HCT116 (cell line): ENCODE data around the gene C10orf95. TPM values are rescaled to one million over a fixed set of nuclear protein-coding genes. Genes with fewer than 3 reads are reported as not detected.

ENCODE experiments used
- ATAC-seq: fragments of 200-7000 bp; cut with Tn5 transposase; 2 replicates; pipeline ENCODE4 v1.9.1; 2020; ENCODE audit warnings: mild to moderate bottlenecking, moderate library complexity
- BruUV-seq: library from RNA; stranded (reverse); fragments of 400-500 nt; replicated peaks from 2 replicates; lab custom pipeline; 2021; lab: Mats Ljungman, UMichigan
- CTCF ChIA-PET: fragments of 300-600 bp; sonication (Branson Sonifier 250); formaldehyde crosslinking; loops from one replicate; lab custom pipeline; 2021; ENCODE audit warnings: antibody characterized with exemption; lab: Charles Lee
- POLR2A ChIA-PET: fragments of 300-600, 350-600 bp; sonication (Branson Sonifier 250); formaldehyde crosslinking; loops from one replicate; lab custom pipeline; 2021; ENCODE audit warnings: antibody characterized with exemption; lab: Charles Lee
- RAD21 ChIA-PET, 2 experiments: fragments of 300-600 bp; sonication (Branson Sonifier 250); formaldehyde crosslinking; loops; one replicate each; lab custom pipeline; 2023; ENCODE audit warnings: low total read pairs in 2 of 2; ENCODE audit not compliant: uncharacterized antibody in 2 of 2, unreplicated experiment in 2 of 2, low non-redundant PET in 1 of 2; lab: Charles Lee
- DNase-seq: peaks from one replicate; pipeline ENCODE4 v3.0.0-alpha.2; 2010; ENCODE audit warnings: low read depth, low spot score
- H2AFZ ChIP-seq: fragments of 200-600 bp; shearing (Covaris generic), sonication (generic); 2 replicates; pipeline ENCODE4 v1.6.1; 2017; ENCODE audit warnings: low read depth, mixed run types, mixed read lengths, antibody characterized with exemption, low read length; ENCODE audit not compliant: poor library complexity, severe bottlenecking
- H3K27ac ChIP-seq: 2 replicates; pipeline ENCODE4 v1.5.1; 2012; ENCODE audit warnings: low read depth, low read length
- H3K27me3 ChIP-seq: fragments of 200-600 bp; sonication (generic); 2 replicates; pipeline ENCODE4 v1.6.1; 2016; ENCODE audit warnings: mixed run types, low read length, mixed read lengths; ENCODE audit not compliant: insufficient read depth
- H3K36me3 ChIP-seq, 2 experiments: fragments of 200-500 bp in 1 of 2; fragments of 200-600 bp in 1 of 2; sonication (Bioruptor generic) in 1 of 2; sonication (generic) in 1 of 2; 2 replicates each; pipeline versions ENCODE4 v1.5.1 to v1.6.1; 2014 to 2016; ENCODE audit warnings: low read length in 2 of 2, inconsistent platforms in 1 of 2, mixed read lengths in 1 of 2, mixed run types in 1 of 2; ENCODE audit not compliant: insufficient read depth in 2 of 2, control insufficient read depth in 1 of 2
- H3K4me1 ChIP-seq, 2 experiments: fragments of 200-600 bp in 1 of 2; sonication (generic) in 1 of 2; 2 replicates each; pipeline versions ENCODE4 v1.5.1 to v1.6.1; 2012 to 2017; ENCODE audit warnings: low read length in 2 of 2, inconsistent platforms in 1 of 2, mild to moderate bottlenecking in 1 of 2, mixed read lengths in 1 of 2, mixed run types in 1 of 2, moderate library complexity in 1 of 2; ENCODE audit not compliant: insufficient read depth in 2 of 2, control insufficient read depth in 1 of 2
- H3K4me2 ChIP-seq: fragments of 200-600 bp; sonication (generic); 2 replicates; pipeline ENCODE4 v1.6.1; 2017; ENCODE audit warnings: mixed run types, low read length, mixed read lengths
- H3K4me3 ChIP-seq, 2 experiments: fragments of 200-600 bp in 1 of 2; sonication (generic) in 1 of 2; replicated peaks in 1 of 2; 2 replicates each; pipeline ENCODE4 v1.5.1; 2011 to 2016; ENCODE audit warnings: low read length in 2 of 2, control low read depth in 1 of 2, low read depth in 1 of 2, mild to moderate bottlenecking in 1 of 2, mixed read lengths in 1 of 2, mixed run types in 1 of 2
- H3K79me2 ChIP-seq: fragments of 200-600 bp; sonication (generic); 2 replicates; pipeline ENCODE4 v1.6.1; 2017; ENCODE audit warnings: mild to moderate bottlenecking, mixed run types, low read length, moderate library complexity, mixed read lengths; ENCODE audit not compliant: insufficient read depth
- H3K9ac ChIP-seq: fragments of 200-600 bp; sonication (generic); 2 replicates; pipeline ENCODE4 v1.6.1; 2016; ENCODE audit warnings: low read length, mixed read lengths
- H3K9me2 ChIP-seq: fragments of 200-600 bp; sonication (generic), shearing (Covaris generic); 2 replicates; pipeline ENCODE4 v1.6.1; 2017; ENCODE audit warnings: mixed run types, mild to moderate bottlenecking, moderate library complexity; ENCODE audit not compliant: insufficient read depth
- H3K9me3 ChIP-seq, 2 experiments: fragments of 200-500 bp in 1 of 2; fragments of 200-600 bp in 1 of 2; sonication (Bioruptor generic) in 1 of 2; sonication (generic) in 1 of 2; 2 replicates each; pipeline ENCODE4 v1.6.1; 2014 to 2017; ENCODE audit warnings: low read length in 2 of 2, mixed read lengths in 2 of 2, inconsistent platforms in 1 of 2, low read depth in 1 of 2, mild to moderate bottlenecking in 1 of 2, mixed run types in 1 of 2, moderate library complexity in 1 of 2; ENCODE audit not compliant: control insufficient read depth in 1 of 2, insufficient read depth in 1 of 2
- H4K20me1 ChIP-seq: fragments of 200-600 bp; sonication (generic), shearing (Covaris generic); 2 replicates; pipeline ENCODE4 v1.6.1; 2017; ENCODE audit warnings: mixed run types, mild to moderate bottlenecking, moderate library complexity; ENCODE audit not compliant: insufficient read depth
- ELF1 ChIP-seq: IDR thresholded peaks from 2 replicates; pipeline ENCODE4 v1.6.1; 2012; ENCODE audit warnings: low read depth, borderline replicate concordance
- EZH2 ChIP-seq: fragments of 200-600 bp; sonication (generic); IDR thresholded peaks from 2 replicates; pipeline ENCODE4 v1.6.1; 2017; ENCODE audit warnings: antibody characterized with exemption, mixed run types
- EZH2phosphoT487 ChIP-seq: fragments of 200-600 bp; IDR thresholded peaks from 2 replicates; pipeline ENCODE4 v1.6.1; 2018; ENCODE audit warnings: antibody characterized with exemption, borderline replicate concordance
- MAX ChIP-seq: IDR thresholded peaks from 2 replicates; pipeline ENCODE4 v1.6.1; 2012
- POLR2A ChIP-seq: IDR thresholded peaks from 2 replicates; pipeline ENCODE4 v1.7.0; 2011; ENCODE audit warnings: borderline replicate concordance; ENCODE audit not compliant: insufficient read depth, insufficient read length; ENCODE audit errors: extremely low read depth
- POLR2AphosphoS5 ChIP-seq: IDR thresholded peaks from 2 replicates; pipeline ENCODE4 v1.6.1; 2011; ENCODE audit warnings: mild to moderate bottlenecking, low read depth, low read length, moderate library complexity
- RAD21 ChIP-seq: IDR thresholded peaks from 2 replicates; pipeline ENCODE4 v1.6.1; 2012; ENCODE audit warnings: low read depth, mild to moderate bottlenecking
- SIN3A ChIP-seq: IDR thresholded peaks from 2 replicates; pipeline ENCODE4 v1.6.1; 2012; ENCODE audit warnings: low read depth
- SP1 ChIP-seq: IDR thresholded peaks from 2 replicates; pipeline ENCODE4 v1.6.1; 2012; ENCODE audit warnings: low read depth
- TCF7L2 ChIP-seq: IDR thresholded peaks from 2 replicates; pipeline ENCODE4 v1.7.0; 2011; ENCODE audit warnings: borderline replicate concordance, inconsistent platforms; ENCODE audit not compliant: insufficient read depth, insufficient read length; ENCODE audit errors: extremely low read depth
- YY1 ChIP-seq: IDR thresholded peaks from 2 replicates; pipeline ENCODE4 v1.6.1; 2011; ENCODE audit warnings: low read length, low read depth, moderate library complexity, mild to moderate bottlenecking; ENCODE audit not compliant: insufficient replicate concordance; ENCODE audit errors: extremely low read depth
- ZFX ChIP-seq: fragments of 450-650 bp; IDR thresholded peaks from 2 replicates; pipeline ENCODE4 v1.6.1; 2017
- ZNF274 ChIP-seq: fragments of 200-500 bp; sonication (Bioruptor generic); IDR thresholded peaks from 2 replicates; pipeline ENCODE4 v1.6.1; 2014; ENCODE audit warnings: mild to moderate bottlenecking, low read depth, low read length, inconsistent platforms
- intact Hi-C: fragments of 100-400 bp; cut with micrococcal nuclease; formaldehyde crosslinking; loops from 2 replicates; pipeline ENCODE4 v1.10.0; 2022
- total RNA-seq: library from RNA; stranded (reverse); gene quantifications from one replicate; pipeline ENCODE4 v1.2.1, GENCODE V29; 2021; ENCODE audit not compliant: unreplicated experiment

C10orf95 gene
- total RNA-seq, 1 experiment from 2014 or later, result 2.1 TPM

DNA sequence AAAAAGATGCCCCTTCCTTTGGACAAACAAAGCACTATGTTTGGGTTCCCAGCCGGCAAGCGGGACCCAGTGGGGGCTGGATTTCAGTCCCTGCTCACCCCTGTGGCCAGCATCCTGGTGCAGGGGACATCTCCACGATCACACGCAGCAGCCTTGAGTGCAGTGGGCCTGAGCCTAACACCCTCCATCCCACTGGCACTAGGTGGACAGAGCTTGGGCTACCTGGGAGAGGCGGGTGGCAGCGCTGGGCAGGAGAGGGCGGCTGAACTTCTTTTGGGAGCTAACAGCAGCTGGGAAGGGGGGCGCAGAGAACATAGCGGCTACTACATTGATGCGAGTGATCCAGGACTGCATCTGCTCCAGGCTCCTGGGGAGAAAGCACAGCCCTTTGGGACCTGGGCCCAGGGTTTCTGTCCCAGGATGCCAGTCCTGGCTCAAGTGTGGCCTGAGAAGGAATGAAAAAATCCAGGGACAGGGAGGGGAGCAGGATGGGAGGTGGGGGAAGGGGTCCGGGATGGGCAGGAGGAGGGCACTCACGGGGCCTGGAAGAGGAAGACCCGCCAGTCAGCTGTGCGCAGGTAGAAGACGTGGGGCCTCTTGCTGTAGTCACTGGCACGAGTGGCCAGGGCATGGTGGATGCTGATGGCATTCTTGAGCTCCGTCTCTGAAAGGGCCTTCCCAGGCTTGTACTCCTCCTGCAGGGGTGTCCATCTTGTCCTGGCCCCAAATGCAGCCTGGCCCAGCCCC lies 46.8 kb downstream of the C10orf95 start:
- ATAC-seq, result no peak
- no TSS peak for BruUV-seq
- no peak overlapping the region for H3K4me2 ChIP-seq
- H3K9me3 ChIP-seq, result no peaks in the 10 kb centered on the region
- no peaks in the 10 kb centered on the region for H4K20me1 ChIP-seq
- H3K9me2 ChIP-seq, result no peaks in the 10 kb centered on the region
- H3K27me3 ChIP-seq, result no peaks in the 10 kb centered on the region
- H3K27ac ChIP-seq, result no peak overlapping the region; the same call in 1 of the 2 replicates
- ChIA-PET RAD21 (interaction anchor here (1.0 to 2.0 kb wide), 3 partner anchors 174 to 235 kb away, joined by 4 to 9 read pairs (median 6); no protein-coding TSS in a partner anchor), CTCF (interaction anchor here (0.6 to 3.5 kb wide), 13 partner anchors 10 to 290 kb away, joined by 3 to 41 read pairs (median 8); partner anchors contain the start of genes FBXL15 and NFKB2), POLR2A (interaction anchor here (1.1 to 3.2 kb wide), 2 partner anchors 9 to 174 kb away, joined by 8 to 14 read pairs; partner anchors contain the start of gene NFKB2)
- intact Hi-C loops, result loop anchor here (1.0 kb wide), 1 partner anchor 174 kb away; no protein-coding TSS in a partner anchor
- H3K9ac ChIP-seq, result no peak overlapping the region
- H3K4me1 ChIP-seq, result peaks cover 19 to 50% of the 10 kb centered on the region in 2 experiments
- no peak overlapping the region for H3K4me3 ChIP-seq
- no peaks in the 10 kb centered on the region for H3K79me2 ChIP-seq
- DNase-seq, result no peak
- TF ChIP-seq YY1, result no peak
- TF ChIP-seq ELF1, result no peak
- no peak for TF ChIP-seq POLR2A
- no peak; the same call in 1 of the 2 replicates for TF ChIP-seq POLR2AphosphoS5
- no peak for TF ChIP-seq SP1
- TF ChIP-seq TCF7L2, result no peak
- no peak for TF ChIP-seq ZFX
- no peak for TF ChIP-seq RAD21
- TF ChIP-seq EZH2phosphoT487, result no peak
- TF ChIP-seq MAX, result no peak
- no peak for TF ChIP-seq EZH2
- TF ChIP-seq SIN3A, result no peak
- TF ChIP-seq ZNF274, result no peak
- peaks cover 4 to 15% of the 10 kb centered on the region in 2 experiments; a peak in 2 of 4 replicates for H3K36me3 ChIP-seq
- H2AFZ ChIP-seq, result no peak overlapping the region
